ENCODE results near the gene CCDC192. TPM values are rescaled to one million over a fixed set of nuclear protein-coding genes. Genes with fewer than 3 reads are reported as not detected.
"Not testable (repeated sequence)": the region's sequence is repeated elsewhere in the genome, so short reads cannot be mapped to it uniquely, and the experiment has no call there.

The CCDC192 gene
- total RNA-seq, 1 experiment from 2014 or later, result not detected

GRCh38 chr5:127846884-127847283 is 143.7 kb downstream of the CCDC192 start:
- DNase-seq (ENCODE audit: low spot score), result no peak

DNA sequence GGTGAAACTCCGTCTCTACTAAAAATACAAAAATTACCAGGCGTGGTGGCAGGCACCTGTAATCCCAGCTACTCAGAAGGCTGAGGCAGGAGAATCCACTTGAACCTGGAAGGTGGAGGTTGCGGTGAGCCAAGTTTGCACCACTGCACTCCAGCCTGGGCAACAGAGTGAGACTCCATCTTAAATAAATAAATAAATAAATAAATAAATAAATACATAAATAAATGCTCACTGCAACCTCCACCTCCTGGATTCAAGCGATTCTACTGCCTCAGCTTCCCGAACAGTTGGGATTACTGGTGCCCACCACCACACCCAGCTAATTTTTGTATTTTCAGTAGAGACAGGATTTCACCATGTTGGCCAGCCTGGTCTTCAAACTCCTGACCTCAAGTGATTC is 144.4 kb downstream of the CCDC192 start:
- DNase-seq (ENCODE audit: low spot score), result not testable (repeated sequence)

DNA sequence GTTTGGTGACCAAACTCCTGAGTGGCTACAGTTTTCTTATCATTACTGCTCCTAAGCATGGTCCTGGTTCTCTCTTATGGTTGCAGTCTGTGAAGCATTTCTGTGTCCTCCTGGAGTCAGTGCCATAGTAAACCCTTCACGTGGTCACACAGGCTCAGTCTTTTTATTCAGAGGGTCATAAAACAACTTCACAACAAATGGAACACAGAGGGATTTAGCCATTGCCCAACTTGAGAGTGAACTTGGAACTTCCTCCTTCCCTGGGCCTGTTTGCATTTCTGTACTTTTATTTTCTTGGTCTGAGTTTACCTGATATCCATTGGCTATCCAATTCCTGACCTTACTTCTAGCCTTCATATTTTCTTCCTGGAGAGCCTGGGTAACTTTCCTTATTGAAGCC is 144.9 kb downstream of the CCDC192 start:
- DNase-seq (ENCODE audit: low spot score), result no peak

- DNase-seq (ENCODE audit: low spot score), result no peak
Observed at GRCh38 chr5:127849408-127849807, 146.2 kb downstream of the CCDC192 start.

GRCh38 chr5:127849891-127850290 is 146.7 kb downstream of the CCDC192 start:
- no peak for DNase-seq (ENCODE audit: low spot score)

DNA sequence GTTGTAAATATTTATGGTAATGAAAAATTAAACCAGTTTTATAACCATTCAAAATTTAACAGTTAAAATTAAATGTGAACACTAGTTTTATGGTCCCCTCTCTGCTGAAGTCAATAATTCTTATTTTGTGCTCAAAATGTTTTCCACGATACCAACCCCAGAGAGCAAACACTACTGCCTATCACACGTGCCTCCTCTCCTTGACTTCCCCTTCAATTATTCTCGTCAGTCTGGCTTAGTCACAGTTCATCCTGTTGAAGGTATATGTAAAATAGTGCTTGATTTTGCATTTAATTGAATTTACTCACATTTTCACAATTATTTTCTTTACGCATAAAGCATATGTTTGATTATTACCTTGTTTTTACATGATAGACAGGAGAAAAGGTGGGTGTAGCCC is 148.8 kb downstream of the CCDC192 start:
- no peak for DNase-seq (ENCODE audit: low spot score)

DNA sequence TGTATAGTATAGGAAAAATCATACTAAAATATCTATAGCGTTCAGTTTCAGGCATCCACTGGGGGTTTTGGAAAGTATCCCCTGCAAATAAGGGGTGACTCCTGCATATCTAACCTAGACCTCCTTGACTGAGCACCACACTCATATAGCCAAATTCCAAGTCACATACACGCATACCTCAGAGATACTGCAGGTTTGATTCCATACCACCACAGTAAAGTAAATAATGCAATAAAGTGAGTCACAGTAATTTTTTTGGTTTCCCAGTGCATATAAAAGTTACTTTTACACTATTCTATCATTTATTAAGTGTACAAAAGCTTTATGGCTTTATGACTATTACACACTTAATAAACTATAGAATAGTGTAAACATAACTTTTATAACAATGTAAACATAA is 151.3 kb downstream of the CCDC192 start:
- no peak for DNase-seq (ENCODE audit: low spot score)

DNA sequence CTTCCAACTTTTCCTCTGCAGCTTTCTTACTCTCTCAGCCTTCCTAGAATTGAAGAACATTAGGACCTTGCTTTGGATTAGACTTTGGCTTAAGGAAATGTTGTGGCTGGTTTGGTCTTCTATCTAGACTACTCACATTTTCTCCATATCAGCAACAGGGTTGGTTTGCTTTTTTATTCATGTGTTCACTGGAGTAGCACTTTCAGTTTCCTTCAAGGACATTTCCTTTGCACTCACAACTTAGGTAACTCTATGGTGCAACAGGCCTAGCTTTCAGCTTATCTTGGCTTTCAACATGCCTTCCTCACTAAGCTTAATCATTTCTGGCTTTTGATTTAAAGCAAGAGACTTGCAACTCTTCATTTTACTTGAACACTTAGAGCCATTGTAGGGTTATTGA is 153.1 kb downstream of the CCDC192 start:
- no peak for DNase-seq (ENCODE audit: low spot score)

GRCh38 chr5:127858116-127858784 is 155.1 kb downstream of the CCDC192 start:
- DNase-seq (ENCODE audit: low spot score), result no peak

DNA sequence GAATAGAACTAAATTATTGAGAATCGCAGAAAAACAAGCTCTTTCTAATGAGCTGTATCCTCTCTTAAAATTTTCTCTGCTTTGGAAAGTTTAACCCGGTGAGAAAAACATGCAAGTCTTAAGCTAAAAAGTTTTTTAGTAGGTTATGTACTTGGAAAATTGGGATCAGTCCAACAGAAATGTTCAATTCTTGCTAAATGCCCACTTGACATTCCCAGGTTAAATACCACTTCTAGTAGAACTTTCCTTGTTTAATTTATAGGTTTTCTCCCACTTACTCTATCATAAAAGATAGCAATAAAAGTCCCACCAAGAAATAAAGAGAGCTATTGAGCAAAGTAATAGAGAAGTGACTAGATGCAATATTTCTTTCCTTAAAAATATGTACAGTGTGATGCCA is 157.1 kb downstream of the CCDC192 start:
- DNase-seq (ENCODE audit: low spot score), result no peak

DNA sequence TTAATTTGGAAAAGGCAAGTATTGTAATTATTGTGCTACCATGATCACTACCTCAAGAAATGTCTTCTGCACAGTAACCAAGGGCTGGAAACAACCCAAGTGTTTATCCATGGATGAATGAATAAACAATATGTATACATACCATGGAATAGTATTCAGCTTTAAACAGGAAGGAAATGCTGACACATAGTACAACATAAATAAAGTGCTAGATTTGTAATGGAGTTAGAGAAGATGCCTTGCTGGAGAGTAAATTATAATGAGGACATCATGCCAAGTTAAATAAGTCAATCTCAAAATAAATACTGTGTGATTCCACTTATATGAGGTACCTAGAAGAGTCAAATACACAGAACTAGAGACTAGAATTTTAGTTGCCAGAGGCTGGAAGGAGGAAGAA is 160.0 kb downstream of the CCDC192 start:
- no peak for DNase-seq (ENCODE audit: low spot score)

DNA sequence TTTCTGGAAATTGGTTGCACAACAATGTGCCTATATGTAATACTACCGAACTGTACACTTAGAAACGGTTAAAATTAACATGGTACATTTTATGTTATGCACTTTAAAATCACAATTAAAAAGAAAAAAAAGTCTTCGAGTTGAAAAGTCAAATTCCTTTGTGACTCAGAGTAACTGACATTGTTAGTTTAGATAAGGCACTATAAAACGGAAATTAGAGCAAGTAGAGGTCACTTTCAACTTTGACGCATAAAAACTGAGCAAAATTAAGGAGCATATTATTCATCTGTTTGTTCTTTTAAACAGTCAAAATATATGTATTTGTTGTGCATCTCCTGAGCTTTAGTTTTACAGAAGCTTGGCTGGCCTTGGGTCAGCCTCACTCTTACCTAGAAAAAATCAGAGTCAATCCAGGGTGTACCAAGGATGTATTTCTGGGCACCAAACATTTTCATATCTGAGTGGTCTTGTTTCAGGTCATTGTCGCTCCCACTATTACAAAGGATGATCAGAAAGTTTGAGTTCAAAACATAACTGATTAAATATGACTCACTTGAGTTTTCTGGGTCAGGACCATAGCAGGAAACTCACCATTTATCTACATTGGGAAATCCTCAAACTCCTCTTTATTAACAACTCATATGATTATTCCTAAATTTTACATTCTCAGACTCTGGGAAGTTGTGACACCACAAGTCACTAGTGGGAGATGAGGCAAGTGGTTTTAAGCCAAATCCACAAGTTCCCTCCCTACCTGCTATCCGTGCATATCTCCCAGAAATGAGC is 160.6 kb downstream of the CCDC192 start:
- DNase-seq (ENCODE audit: low spot score), result no peak

DNA sequence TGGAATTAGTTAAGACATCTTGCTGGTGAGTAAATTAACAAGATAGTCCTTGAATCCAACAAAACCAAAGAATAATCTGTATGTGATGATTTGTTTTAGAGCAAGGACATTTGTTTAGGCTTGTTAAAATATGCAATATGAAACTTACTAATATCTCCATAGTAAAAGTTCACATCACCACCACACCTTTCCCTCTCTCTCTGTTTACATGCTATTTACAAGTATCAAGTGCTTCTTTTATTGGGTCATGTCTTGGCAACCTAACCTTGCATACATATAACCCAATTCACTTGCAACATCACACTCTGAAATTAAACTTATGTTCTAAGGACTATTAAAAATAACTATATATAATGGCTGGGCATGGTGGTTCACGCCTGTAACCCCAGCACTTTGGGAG is 161.3 kb downstream of the CCDC192 start:
- DNase-seq (ENCODE audit: low spot score), result no peak

- DNase-seq (ENCODE audit: low spot score), result no peak
Observed at GRCh38 chr5:127865273-127865672, 162.1 kb downstream of the CCDC192 start.

DNA sequence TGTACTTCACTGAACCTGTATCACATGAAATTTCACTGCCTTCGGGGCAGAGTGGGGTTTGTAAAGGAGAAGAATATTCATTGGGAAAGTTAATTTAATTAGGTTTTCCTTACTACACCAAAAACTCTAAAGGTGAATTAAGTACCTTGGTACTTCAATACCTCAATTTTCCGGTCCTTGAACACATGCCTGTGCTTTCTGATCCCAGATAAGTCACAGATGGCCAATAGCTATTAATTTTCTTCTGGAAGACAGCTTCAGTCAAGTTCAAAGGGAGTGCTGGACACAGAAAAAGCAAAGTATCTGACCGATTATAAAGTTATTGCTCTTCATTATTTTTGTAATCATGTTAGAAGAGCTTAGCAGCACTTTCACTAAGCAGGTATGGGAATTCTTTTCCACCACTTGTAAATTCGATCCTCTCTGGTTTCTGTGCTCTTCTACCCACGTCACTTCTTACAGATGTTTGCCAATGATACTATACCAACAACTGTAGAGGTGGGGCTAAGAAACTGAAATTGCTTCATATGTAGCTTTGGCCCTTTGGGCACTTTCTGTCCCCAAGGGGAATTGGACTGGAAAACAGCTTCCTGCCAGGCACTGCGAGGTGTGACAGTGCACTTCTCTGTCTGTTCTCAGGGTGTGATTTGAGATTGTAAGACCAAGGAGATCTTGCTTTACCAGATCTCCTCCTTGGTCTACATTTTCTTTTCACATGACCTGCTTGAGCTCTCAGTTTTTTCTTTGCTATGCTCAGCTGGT is 164.0 kb downstream of the CCDC192 start:
- no peak for DNase-seq (ENCODE audit: low spot score)

GRCh38 chr5:127870914-127871313 is 167.7 kb downstream of the CCDC192 start:
- no peak for DNase-seq (ENCODE audit: low spot score)

GRCh38 chr5:127871503-127872153 is 168.4 kb downstream of the CCDC192 start:
- no peak for DNase-seq (ENCODE audit: low spot score)

- no peak for DNase-seq (ENCODE audit: low spot score)
Observed at GRCh38 chr5:127872494-127872893, 169.3 kb downstream of the CCDC192 start.

DNA sequence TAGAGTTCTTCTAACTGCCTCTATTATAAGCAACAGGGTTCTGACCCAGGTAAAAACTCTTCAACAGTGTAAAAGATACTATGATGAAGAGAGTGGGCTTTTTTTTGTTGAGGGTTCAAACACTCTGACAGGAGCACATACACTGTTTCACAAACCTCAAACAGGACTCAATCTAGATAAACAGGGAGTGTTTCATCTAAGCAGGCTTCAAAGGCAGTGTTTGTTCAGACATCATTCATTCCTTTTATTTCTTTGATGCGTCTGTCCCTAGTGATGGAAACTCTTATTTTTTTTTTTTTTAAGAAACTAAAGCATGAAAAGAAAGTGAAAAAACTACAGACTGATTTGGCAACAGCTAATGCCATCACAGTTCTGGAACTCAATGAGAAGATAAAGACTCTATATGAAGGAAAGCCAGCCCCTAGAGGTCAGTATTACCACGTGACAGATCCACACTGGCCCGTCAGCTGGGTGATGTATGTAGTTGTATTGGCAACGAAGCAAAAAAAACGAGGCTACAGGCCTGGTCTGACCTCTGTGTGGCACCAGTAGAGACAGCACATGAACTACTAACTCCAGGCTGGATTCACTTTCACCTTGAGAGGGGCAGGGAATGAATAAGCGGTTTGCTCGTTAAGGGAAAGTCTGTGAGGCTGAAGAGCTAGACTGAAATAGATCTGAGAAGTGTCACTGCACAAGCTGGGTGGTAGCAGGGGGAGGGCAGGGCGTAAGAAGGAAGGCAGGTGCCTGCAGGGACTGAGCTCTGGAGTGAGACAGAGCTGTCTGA is 172.2 kb downstream of the CCDC192 start:
- peak; percentile 67 for DNase-seq (ENCODE audit: low spot score)

- no peak for DNase-seq (ENCODE audit: low spot score)
Observed at GRCh38 chr5:127876384-127876783, 173.2 kb downstream of the CCDC192 start.

- DNase-seq (ENCODE audit: low spot score), result peak; percentile 73
Observed at GRCh38 chr5:127878174-127878750, 175.1 kb downstream of the CCDC192 start.
